Keratinocyte (primary cell): Measurements from ENCODE around the gene TIPARP. TPM values are rescaled to one million over a fixed set of nuclear protein-coding genes. Genes with fewer than 3 reads are reported as not detected.

ENCODE experiments used
- DNase-seq: peaks from one replicate; pipeline ENCODE4 v3.0.0-alpha.2; 2011; ENCODE audit warnings: low read depth, missing footprints, low spot score
- FAIRE-seq: peaks from 2 replicates; lab custom pipeline; 2011; peaks lifted over from hg19 to GRCh38; lab: Jason Lieb, UNC
- H2AFZ ChIP-seq: 2 replicates; pipeline ENCODE4 v1.6.0; 2012; ENCODE audit warnings: low read length, control low read depth, inconsistent platforms; ENCODE audit not compliant: control insufficient read depth
- H3K27ac ChIP-seq: 2 replicates; pipeline ENCODE4 v1.5.1; 2011; ENCODE audit warnings: low read length; ENCODE audit not compliant: control insufficient read depth, insufficient read depth
- H3K27me3 ChIP-seq: 3 replicates; pipeline ENCODE4 v1.6.0; 2011; ENCODE audit warnings: low read length; ENCODE audit not compliant: control insufficient read depth, insufficient read depth; ENCODE audit errors: extremely low read depth
- H3K36me3 ChIP-seq, 2 experiments: 2 replicates in 1 of 2; 3 replicates in 1 of 2; pipeline ENCODE4 v1.5.1; 2011; ENCODE audit warnings: low read length in 2 of 2, mild to moderate bottlenecking in 1 of 2; ENCODE audit not compliant: control insufficient read depth in 2 of 2, insufficient read depth in 2 of 2; ENCODE audit errors: extremely low read depth in 1 of 2
- H3K4me1 ChIP-seq: 3 replicates; pipeline ENCODE4 v1.5.1; 2011; ENCODE audit warnings: low read length; ENCODE audit not compliant: control insufficient read depth, insufficient read depth; ENCODE audit errors: extremely low read depth
- H3K4me2 ChIP-seq: 3 replicates; pipeline ENCODE4 v1.6.0; 2011; ENCODE audit warnings: low read depth, low read length; ENCODE audit not compliant: control insufficient read depth, insufficient read depth; ENCODE audit errors: extremely low read depth
- H3K4me3 ChIP-seq, 3 experiments: fragments of 200-600 bp in 1 of 3; sonication (generic) in 1 of 3; 2 replicates in 2 of 3; 3 replicates in 1 of 3; pipeline ENCODE4 v1.5.1; 2011 to 2016; ENCODE audit warnings: low read length in 3 of 3, mild to moderate bottlenecking in 3 of 3, control low read depth in 2 of 3, inconsistent platforms in 1 of 3, low read depth in 1 of 3, mixed read lengths in 1 of 3, mixed run types in 1 of 3, moderate library complexity in 1 of 3; ENCODE audit not compliant: control insufficient read depth in 2 of 3, insufficient read depth in 2 of 3; ENCODE audit errors: extremely low read depth in 1 of 3
- H3K79me2 ChIP-seq: 2 replicates; pipeline ENCODE4 v1.6.0; 2012; ENCODE audit warnings: low read length; ENCODE audit not compliant: control insufficient read depth, insufficient read depth
- H3K9ac ChIP-seq: 3 replicates; pipeline ENCODE4 v1.6.0; 2011; ENCODE audit warnings: low read length; ENCODE audit not compliant: control insufficient read depth, insufficient read depth; ENCODE audit errors: extremely low read depth
- H3K9me1 ChIP-seq: 3 replicates; pipeline ENCODE4 v1.6.0; 2011; ENCODE audit warnings: low read length; ENCODE audit not compliant: control insufficient read depth, insufficient read depth; ENCODE audit errors: extremely low read depth
- H3K9me3 ChIP-seq: 2 replicates; pipeline ENCODE4 v1.5.1; 2012; ENCODE audit warnings: low read depth, low read length; ENCODE audit not compliant: control insufficient read depth
- H4K20me1 ChIP-seq: 3 replicates; pipeline ENCODE4 v1.6.0; 2011; ENCODE audit warnings: low read length; ENCODE audit not compliant: control insufficient read depth, insufficient read depth; ENCODE audit errors: extremely low read depth
- EZH2 ChIP-seq: IDR thresholded peaks from one replicate; pipeline ENCODE4 v1.6.1; 2012; ENCODE audit warnings: inconsistent platforms, mild to moderate bottlenecking, low read length, moderate library complexity
- dilution Hi-C: fragments of 300-500 bp; cut with MboI; formaldehyde crosslinking; loops from one replicate; pipeline ENCODE4 v1.7.0; 2020; ENCODE audit warnings: low sequenced_read_pairs; ENCODE audit not compliant: extremely low pct_ligation_motif_present
- polyA plus RNA-seq, 5 experiments: library from polyadenylated mRNA; depleted of rRNA in 3 of 5; stranded (reverse) in 3 of 5; stranded (forward) in 1 of 5; unstranded in 1 of 5; fragments of >200 nt; gene quantifications; 1 replicate in 1 of 5; 2 replicates in 3 of 5; 3 replicates in 1 of 5; pipeline versions ENCODE4 v1.2.1 to v1.2.3, GENCODE V29; 2011 to 2012; ENCODE audit warnings: missing spikeins in 2 of 5, low read depth in 1 of 5, low replicate concordance in 1 of 5
- TF ChIP-seq, protein P1 (sequence below), 3 experiments: IDR thresholded peaks in 1 of 3; conservative IDR thresholded peaks in 1 of 3; optimal IDR thresholded peaks in 1 of 3; 2 replicates in 2 of 3; 3 replicates in 1 of 3; pipeline versions ENCODE3 to v1.5.1; 2011; ENCODE audit warnings: low read length in 3 of 3, mild to moderate bottlenecking in 3 of 3, moderate library complexity in 2 of 3, control low read depth in 1 of 3, inconsistent platforms in 1 of 3; ENCODE audit not compliant: insufficient read depth in 2 of 3; ENCODE audit errors: extremely low read depth in 1 of 3

The TIPARP gene
- polyA plus RNA-seq, 1 donor (not counting 4 experiments of a cell fraction or from before 2014, with no cell fraction given) = 62.0 TPM

DNA sequence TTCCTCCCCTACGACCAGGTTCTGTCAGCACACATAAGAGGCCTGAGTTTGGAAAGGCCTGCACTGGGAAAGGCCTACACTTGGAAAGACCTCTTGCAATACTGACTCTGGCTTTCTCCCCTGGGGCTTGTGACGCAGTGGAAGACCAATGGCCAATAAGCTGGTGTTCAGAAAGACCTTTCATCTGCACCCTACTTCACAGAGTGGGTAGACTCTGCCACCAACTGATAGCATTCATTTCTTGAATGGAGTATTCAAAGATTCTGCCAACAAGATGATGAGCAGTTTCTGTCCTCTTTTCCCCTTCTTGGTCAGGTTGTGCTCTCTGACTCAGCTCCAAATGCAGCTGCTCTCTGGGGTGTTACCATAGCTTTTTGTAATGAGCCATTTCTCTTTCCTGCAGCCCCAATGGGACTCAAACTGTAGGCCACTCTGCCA is 48.8 kb downstream of the TIPARP start:
- TF ChIP-seq EZH2 = no peak
- TF ChIP-seq, protein P1, sequence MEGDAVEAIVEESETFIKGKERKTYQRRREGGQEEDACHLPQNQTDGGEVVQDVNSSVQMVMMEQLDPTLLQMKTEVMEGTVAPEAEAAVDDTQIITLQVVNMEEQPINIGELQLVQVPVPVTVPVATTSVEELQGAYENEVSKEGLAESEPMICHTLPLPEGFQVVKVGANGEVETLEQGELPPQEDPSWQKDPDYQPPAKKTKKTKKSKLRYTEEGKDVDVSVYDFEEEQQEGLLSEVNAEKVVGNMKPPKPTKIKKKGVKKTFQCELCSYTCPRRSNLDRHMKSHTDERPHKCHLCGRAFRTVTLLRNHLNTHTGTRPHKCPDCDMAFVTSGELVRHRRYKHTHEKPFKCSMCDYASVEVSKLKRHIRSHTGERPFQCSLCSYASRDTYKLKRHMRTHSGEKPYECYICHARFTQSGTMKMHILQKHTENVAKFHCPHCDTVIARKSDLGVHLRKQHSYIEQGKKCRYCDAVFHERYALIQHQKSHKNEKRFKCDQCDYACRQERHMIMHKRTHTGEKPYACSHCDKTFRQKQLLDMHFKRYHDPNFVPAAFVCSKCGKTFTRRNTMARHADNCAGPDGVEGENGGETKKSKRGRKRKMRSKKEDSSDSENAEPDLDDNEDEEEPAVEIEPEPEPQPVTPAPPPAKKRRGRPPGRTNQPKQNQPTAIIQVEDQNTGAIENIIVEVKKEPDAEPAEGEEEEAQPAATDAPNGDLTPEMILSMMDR (optimal IDR thresholded peaks at IDR 0.05 in 1 of 3, IDR thresholded peaks at IDR 0.05 in 1 of 3, conservative IDR thresholded peaks at IDR 0.05 in 1 of 3; ENCODE audit: extremely low read depth in 1 of 3, insufficient read depth in 2 of 3, low read length in 3 of 3) = no peak
- Histone ChIP-seq H3K36me3 (peaks cover 1 to 5% of the 10 kb centered on the region in 2 experiments), H3K27ac (no peak overlapping the region), H3K4me2 (no peak overlapping the region), H4K20me1 (no peaks in the 10 kb centered on the region), H3K79me2 (no peaks in the 10 kb centered on the region), H3K4me3 (no peak overlapping the region), H3K27me3 (no peaks in the 10 kb centered on the region), H3K9ac (no peak overlapping the region), H3K9me3 (no peaks in the 10 kb centered on the region), H3K4me1 (peaks cover 28% of the 10 kb centered on the region), H3K9me1 (no peaks in the 10 kb centered on the region), H2AFZ (no peak overlapping the region)
- FAIRE-seq = peak; percentile 90
- no peak for DNase-seq
- dilution Hi-C loops = no loop called here

DNA sequence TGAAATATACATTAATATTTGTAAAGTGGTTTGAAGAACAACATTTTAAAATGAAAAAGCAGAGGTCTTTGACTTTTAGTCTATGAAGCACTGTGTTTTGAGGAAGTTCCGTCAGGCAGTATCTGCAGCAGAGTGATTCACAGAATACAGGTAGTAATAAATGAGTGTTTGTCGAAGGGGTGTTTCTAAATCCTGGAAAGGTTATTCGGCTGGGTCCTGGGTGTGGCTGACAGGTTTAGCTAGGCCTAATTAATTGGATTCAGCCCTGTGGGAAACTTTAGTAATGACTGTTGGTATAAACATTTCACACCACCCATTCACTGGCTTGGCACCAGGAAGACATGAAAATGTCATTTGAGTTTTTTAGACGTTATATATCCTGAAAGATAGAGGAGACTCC is 51.3 kb downstream of the TIPARP start:
- Histone ChIP-seq H3K9me1 (no peaks in the 10 kb centered on the region), H3K4me1 (peaks cover 47% of the 10 kb centered on the region), H3K27me3 (no peaks in the 10 kb centered on the region), H3K79me2 (no peaks in the 10 kb centered on the region), H3K36me3 (peaks cover 1 to 3% of the 10 kb centered on the region in 2 experiments), H3K4me3 (no peak overlapping the region), H3K9ac (no peak overlapping the region), H3K9me3 (no peaks in the 10 kb centered on the region), H4K20me1 (no peaks in the 10 kb centered on the region), H3K27ac (peak overlapping the region; percentile 49), H2AFZ (no peak overlapping the region), H3K4me2 (no peak overlapping the region)
- dilution Hi-C loops = no loop called here
- FAIRE-seq = peak; percentile 79
- TF ChIP-seq, protein P1 (optimal IDR thresholded peaks at IDR 0.05 in 1 of 3, IDR thresholded peaks at IDR 0.05 in 1 of 3, conservative IDR thresholded peaks at IDR 0.05 in 1 of 3; ENCODE audit: extremely low read depth in 1 of 3, insufficient read depth in 2 of 3, low read length in 3 of 3) = no peak
- no peak for TF ChIP-seq EZH2
- no peak for DNase-seq
